Natural killer cell treated with Interleukin-12 subunit alpha and Interleukin-12 subunit beta and Interleukin-15 and Interleukin-18, amount 100 ng/mL, for 72 hours (primary cell): ENCODE measurements around the gene ZNF521. TPM values are rescaled to one million over a fixed set of nuclear protein-coding genes. Genes with fewer than 3 reads are reported as not detected.
A peak's percentile ranks its signal among the peaks of the same experiment; 100 is the strongest.

Experiments
- ATAC-seq, 2 donors: fragments of 150-1000 bp; cut with Tn5 transposase in 1 of 2; sonication (Bioruptor Pico), chemical (Tn5 transposase) in 1 of 2; 2 replicates each; pipeline ENCODE4 v1.10.0; 2021
- DNase-seq: peaks from one replicate; pipeline ENCODE4 v3.0.0; 2022; ENCODE audit warnings: low spot score
- H3K27ac Mint-ChIP-seq, 2 donors: 1 replicate in 1 of 2; 2 replicates in 1 of 2; pipeline ENCODE4 v1.8.0; 2022; ENCODE audit warnings: mixed read lengths in 2 of 2, mild to moderate bottlenecking in 1 of 2, moderate library complexity in 1 of 2
- H3K27me3 Mint-ChIP-seq, 2 donors: 1 replicate in 1 of 2; 2 replicates in 1 of 2; pipeline ENCODE4 v1.8.0; 2022; ENCODE audit warnings: mixed read lengths in 2 of 2
- H3K36me3 Mint-ChIP-seq: one replicate; pipeline ENCODE4 v1.8.0; 2022; ENCODE audit warnings: mixed read lengths
- H3K4me1 Mint-ChIP-seq, 2 donors: 1 replicate in 1 of 2; 2 replicates in 1 of 2; pipeline ENCODE4 v1.8.0; 2022; ENCODE audit warnings: low read depth in 2 of 2, mixed read lengths in 2 of 2, mild to moderate bottlenecking in 1 of 2
- H3K4me3 Mint-ChIP-seq: one replicate; pipeline ENCODE4 v1.8.0; 2022; ENCODE audit warnings: mixed read lengths
- H3K9me3 Mint-ChIP-seq: 2 replicates; pipeline ENCODE4 v1.8.0; 2022; ENCODE audit warnings: mixed read lengths
- total RNA-seq, 2 donors: library from RNA; stranded (reverse); gene quantifications; one replicate each; pipeline ENCODE4 v1.2.3, GENCODE V29; 2022

ZNF521 gene
- total RNA-seq, 2 donors from 2014 or later, result 1.8 TPM; not detected in 1

DNA sequence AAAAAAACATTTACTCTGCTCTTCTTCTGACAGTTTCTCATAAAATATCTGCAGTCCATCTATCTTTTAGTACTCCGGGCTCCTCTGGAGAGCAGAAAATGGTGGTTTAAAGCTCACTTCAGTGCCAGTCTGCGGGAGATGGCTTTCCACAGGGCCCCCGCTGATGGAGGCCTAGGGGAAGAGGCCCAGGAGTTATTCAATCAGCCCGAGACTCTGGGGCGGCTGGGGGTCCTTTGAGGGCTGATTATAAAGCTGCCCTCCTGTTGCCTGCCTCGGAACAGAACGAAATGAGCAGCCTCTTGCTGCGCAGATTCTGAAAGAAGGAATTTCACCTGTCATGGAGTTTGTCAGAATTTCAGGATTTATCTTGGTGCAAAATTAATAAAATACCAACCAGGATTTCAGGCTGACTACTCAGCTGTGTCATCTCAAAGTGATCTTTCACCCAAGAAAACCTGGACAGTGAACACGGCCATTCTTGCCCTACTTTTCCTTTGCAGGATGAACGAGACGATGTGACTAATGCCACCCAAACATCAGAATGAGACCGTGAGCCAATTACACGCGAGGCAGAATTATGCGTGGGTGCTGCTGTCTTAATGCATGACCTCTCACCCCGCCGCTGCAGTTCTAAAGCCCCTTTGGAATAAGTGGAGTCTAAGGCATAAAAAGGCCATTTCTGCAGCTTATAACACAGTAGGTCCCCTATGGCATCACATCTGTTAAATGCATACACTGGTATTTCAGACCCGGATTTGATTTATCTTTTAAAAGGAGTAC is 273.8 kb downstream of the ZNF521 start:
- Mint-ChIP-seq H3K36me3 (no peaks in the 10 kb centered on the region), H3K4me1 (no peaks in the 10 kb centered on the region), H3K27me3 (no peaks in the 10 kb centered on the region), H3K4me3 (no peak overlapping the region), H3K9me3 (no peaks in the 10 kb centered on the region), H3K27ac (no peak overlapping the region)
- DNase-seq, result no peak
- peak in 1 of 2 donors; percentile 28 for ATAC-seq

DNA sequence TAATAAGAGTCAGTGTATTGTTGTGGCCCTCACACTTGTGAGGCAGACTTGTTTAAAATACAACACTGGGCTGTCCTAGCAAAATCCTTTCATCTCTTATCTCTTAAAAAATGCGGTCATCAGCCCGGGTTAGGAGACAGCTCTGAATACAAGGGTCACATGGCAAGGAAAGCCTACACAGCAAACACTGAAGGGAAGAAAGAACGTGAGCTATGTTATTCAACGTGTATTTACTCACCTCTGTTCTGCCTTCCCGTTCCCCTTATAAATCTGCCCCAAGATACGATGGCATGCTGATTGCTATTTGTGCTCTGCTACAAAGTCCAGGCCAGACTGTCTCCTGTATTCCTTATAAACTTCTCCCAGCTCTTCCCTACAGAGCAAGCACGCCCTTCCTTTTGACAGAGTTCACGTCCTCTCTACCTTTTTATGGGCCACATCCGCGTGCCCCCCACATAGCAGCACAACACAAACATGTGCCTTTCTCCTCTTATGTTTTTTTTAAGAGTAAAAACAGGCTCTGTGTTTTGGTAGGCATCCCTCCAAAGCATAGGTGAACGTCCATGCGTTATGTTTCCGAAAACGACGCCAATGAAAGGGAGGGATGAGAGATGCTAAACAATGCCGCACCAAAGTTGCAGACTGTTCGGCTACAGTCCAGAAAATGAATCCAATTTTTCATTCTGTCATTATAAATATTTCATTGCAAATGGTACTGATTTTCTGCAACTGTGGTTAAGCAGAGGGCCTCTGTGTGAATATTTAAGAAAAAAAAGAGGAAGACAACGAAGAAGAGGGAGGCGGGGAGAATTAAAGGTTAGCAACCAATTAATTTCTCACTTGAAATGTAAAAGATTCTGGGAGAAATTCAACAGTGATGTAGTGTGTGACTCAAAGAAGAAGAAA is 274.7 kb downstream of the ZNF521 start:
- no peaks in the 10 kb centered on the region for H3K9me3 Mint-ChIP-seq
- no peaks in the 10 kb centered on the region for H3K27me3 Mint-ChIP-seq
- H3K36me3 Mint-ChIP-seq, result no peaks in the 10 kb centered on the region
- ATAC-seq (no peak), DNase-seq (no peak)
- no peak overlapping the region for H3K27ac Mint-ChIP-seq
- H3K4me1 Mint-ChIP-seq, result no peaks in the 10 kb centered on the region
- H3K4me3 Mint-ChIP-seq, result no peak overlapping the region

DNA sequence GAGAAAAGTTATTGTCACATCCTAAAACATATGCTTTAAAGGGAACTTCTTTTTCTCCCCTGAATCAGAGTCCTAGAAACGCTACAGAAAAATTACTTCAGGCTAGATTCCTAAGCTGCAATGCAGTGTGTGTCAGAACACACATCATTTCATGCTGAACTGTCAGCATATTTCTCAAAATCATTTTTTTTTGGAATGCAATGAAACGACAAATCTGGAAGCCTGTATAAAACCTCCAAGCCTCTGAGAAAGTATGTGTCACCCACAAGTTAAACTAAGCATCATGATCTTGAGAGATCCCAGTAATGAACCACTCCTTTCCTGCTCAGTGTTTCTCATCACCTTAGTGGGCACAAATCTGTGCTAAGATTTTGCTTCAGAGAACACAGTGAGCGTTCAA is 276.2 kb downstream of the ZNF521 start:
- ATAC-seq (no peak), DNase-seq (no peak)
- H3K9me3 Mint-ChIP-seq, result no peaks in the 10 kb centered on the region
- H3K27me3 Mint-ChIP-seq, result peaks cover 1 to 8% of the 10 kb centered on the region in 2 donors
- no peak overlapping the region for H3K4me3 Mint-ChIP-seq
- H3K27ac Mint-ChIP-seq, result no peak overlapping the region
- no peaks in the 10 kb centered on the region for H3K36me3 Mint-ChIP-seq
- H3K4me1 Mint-ChIP-seq, result no peaks in the 10 kb centered on the region

DNA sequence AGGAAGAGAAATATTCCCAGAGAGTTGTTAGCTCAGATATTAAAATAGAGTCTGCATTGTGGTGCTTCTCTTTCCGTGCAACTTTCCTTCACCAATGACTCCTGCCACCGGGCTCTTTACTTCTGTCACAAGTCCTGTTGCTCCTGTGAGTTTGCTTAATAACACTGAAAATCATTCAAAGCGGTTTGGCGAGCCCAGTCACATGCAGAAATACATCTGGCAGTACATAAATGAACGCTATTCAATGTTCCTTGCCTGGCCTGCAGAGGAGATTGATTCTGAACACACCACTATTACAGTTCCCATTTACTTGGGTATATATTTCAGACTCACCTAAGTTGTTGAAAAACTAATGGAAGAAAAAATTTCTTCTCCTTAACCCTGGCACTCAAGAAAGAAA is 276.6 kb downstream of the ZNF521 start:
- H3K9me3 Mint-ChIP-seq, result no peaks in the 10 kb centered on the region
- DNase-seq (no peak), ATAC-seq (no peak)
- H3K27me3 Mint-ChIP-seq, result peaks cover 3 to 8% of the 10 kb centered on the region in 2 donors
- no peak overlapping the region for H3K4me3 Mint-ChIP-seq
- no peaks in the 10 kb centered on the region for H3K36me3 Mint-ChIP-seq
- no peak overlapping the region for H3K27ac Mint-ChIP-seq
- no peaks in the 10 kb centered on the region for H3K4me1 Mint-ChIP-seq

DNA sequence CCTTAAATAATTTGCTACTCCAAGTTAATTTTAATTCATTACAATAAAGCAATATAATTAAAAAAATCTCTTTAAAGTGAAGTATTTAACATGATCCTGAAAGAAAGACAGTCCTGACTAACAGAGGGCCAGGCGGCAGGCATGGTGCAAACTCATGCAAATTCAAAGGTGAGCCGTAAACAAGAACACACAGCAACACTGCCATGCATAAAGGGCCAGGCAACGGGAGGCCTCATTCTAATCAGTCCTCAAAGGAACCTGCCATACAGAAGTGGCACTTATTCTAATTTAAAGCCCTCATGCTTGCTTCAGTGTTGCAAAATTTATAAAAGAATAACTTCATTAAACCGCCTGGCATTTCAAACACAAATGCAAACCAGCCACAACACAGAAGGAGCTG is 277.0 kb downstream of the ZNF521 start:
- no peak overlapping the region for H3K27ac Mint-ChIP-seq
- H3K4me1 Mint-ChIP-seq, result no peaks in the 10 kb centered on the region
- H3K36me3 Mint-ChIP-seq, result no peaks in the 10 kb centered on the region
- no peak for DNase-seq
- peaks cover 3 to 11% of the 10 kb centered on the region in 2 donors for H3K27me3 Mint-ChIP-seq
- H3K9me3 Mint-ChIP-seq, result no peaks in the 10 kb centered on the region
- H3K4me3 Mint-ChIP-seq, result no peak overlapping the region
- ATAC-seq, result no peak

DNA sequence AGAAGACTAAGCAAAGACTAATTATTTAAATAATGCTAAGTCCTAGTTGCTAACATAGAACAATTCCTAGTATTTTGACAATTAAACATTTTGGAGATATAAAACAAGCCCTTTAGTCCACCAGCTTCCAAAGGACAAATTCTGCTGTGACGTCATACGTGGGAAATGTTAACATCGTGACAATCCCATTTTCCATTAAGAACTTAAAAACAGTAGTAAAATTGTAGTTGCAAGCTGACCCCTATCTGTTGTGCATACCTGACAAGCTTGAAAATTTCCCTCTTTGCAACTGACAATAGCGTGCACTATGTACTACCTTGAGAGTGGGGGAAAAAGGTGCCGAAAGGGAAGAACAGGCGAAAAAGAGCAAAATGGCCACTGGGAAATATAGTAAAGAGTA is 279.8 kb downstream of the ZNF521 start:
- Mint-ChIP-seq H3K4me1 (no peaks in the 10 kb centered on the region), H3K27me3 (peaks cover 3 to 15% of the 10 kb centered on the region in 2 donors), H3K4me3 (no peak overlapping the region), H3K36me3 (no peaks in the 10 kb centered on the region), H3K9me3 (no peaks in the 10 kb centered on the region), H3K27ac (no peak overlapping the region)
- no peak for DNase-seq
- no peak for ATAC-seq

DNA sequence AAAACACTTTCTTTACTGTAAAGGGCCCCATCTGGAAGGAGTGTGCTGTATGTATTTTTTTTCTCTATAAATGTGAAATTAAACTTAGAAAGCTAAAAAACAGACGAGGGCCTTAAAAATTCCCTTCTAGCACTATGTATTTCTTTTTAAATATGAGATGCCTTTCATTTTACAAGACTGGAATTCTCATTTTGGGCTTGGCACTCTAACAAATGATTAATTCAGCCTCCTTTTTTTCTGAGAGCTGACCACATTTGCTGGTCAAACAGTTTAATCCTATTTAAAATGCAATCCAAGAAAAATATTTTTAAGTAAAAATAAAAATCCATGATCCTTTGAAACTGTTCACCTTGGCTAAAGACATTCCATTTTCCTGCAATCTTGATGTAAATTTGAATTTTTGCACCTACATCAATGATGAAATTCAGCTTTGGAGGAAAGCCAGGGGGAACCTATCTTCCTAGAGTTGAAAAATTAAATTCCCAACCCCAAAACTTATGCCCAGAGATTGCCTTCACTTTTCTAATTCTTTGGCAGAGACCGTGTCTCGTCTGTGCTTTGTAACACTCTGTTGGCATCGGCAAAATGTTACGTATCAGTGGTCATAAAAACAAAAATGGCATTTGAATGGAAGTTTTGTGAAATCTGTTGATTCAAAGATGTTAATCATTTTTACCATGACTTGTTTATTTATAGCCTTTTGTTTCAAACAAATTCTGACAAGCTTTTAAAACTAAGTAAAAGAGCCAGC is 284.5 kb downstream of the ZNF521 start:
- no peaks in the 10 kb centered on the region for H3K4me1 Mint-ChIP-seq
- DNase-seq, result no peak
- no peak overlapping the region for H3K27ac Mint-ChIP-seq
- H3K27me3 Mint-ChIP-seq, result peaks cover 3 to 15% of the 10 kb centered on the region in 2 donors
- no peak overlapping the region for H3K4me3 Mint-ChIP-seq
- no peaks in the 10 kb centered on the region for H3K9me3 Mint-ChIP-seq
- no peak for ATAC-seq
- H3K36me3 Mint-ChIP-seq, result no peaks in the 10 kb centered on the region

DNA sequence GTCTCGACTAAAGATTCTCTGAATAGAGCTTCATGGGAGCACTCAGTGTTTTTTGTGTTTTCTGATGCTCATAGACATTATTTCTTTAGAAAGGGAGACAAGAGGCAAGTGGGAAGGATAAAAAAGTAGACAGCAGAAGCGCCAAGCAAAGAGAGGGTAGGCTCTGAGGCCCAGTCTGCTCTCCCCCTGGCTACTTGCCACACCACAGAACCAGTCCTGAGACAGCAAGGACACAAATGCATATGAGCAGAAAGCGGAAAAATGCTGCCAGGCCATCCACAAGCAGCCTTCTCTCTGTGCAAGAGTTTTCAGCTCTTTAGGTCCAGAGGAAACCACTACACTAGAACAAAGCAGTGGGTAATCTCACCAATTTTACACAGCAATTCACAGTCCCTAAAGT is 285.4 kb downstream of the ZNF521 start:
- DNase-seq, result no peak
- Mint-ChIP-seq H3K27ac (no peak overlapping the region), H3K4me3 (no peak overlapping the region), H3K4me1 (no peaks in the 10 kb centered on the region), H3K36me3 (no peaks in the 10 kb centered on the region), H3K27me3 (peaks cover 3 to 10% of the 10 kb centered on the region in 2 donors), H3K9me3 (no peaks in the 10 kb centered on the region)
- no peak for ATAC-seq

DNA sequence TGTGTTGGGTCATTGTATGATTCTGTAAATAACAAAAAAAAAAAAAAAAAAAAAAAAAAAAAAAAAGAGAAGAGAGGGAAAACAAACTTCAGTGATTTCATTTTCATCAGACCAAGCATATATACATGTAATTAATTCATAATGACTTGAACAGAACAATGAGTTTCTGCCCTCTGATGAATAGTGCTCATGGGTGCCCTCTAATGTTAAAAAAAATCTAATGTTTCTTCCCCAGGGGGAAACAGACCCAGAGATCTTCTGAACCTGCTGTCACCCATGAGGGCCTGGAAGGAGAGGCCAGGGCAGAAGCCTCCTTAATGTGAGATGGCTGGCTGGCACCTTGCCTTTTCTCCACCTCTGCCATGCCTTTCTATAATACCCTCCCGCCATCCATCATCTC is 289.2 kb downstream of the ZNF521 start:
- no peaks in the 10 kb centered on the region for H3K36me3 Mint-ChIP-seq
- H3K27ac Mint-ChIP-seq, result no peak overlapping the region
- ATAC-seq (no peak), DNase-seq (no peak)
- H3K4me3 Mint-ChIP-seq, result no peak overlapping the region
- no peaks in the 10 kb centered on the region for H3K9me3 Mint-ChIP-seq
- H3K4me1 Mint-ChIP-seq, result no peaks in the 10 kb centered on the region
- H3K27me3 Mint-ChIP-seq, result no peaks in the 10 kb centered on the region

DNA sequence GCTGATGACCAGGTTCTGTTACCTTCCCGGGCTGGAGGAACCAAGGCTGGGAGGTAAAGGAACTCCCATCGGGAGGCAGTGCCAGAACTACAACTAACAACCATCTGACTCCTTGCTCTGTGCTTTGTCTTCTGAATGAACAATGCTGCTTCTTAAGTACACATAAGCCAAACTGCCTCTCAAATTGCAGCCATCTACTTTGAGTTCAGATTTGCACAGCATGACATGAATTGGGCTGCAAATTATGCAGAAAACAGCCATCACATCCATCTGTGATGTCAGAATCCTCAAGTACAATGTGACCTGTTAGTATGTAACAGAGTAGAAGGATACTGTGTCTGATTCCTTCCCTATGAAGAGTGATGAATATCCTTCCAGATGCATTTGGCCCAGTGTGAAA is 290.6 kb downstream of the ZNF521 start:
- H3K27me3 Mint-ChIP-seq, result no peaks in the 10 kb centered on the region
- ATAC-seq, result no peak
- H3K4me3 Mint-ChIP-seq, result no peak overlapping the region
- H3K36me3 Mint-ChIP-seq, result no peaks in the 10 kb centered on the region
- H3K9me3 Mint-ChIP-seq, result no peaks in the 10 kb centered on the region
- DNase-seq, result no peak
- no peaks in the 10 kb centered on the region for H3K4me1 Mint-ChIP-seq
- H3K27ac Mint-ChIP-seq, result no peak overlapping the region

DNA sequence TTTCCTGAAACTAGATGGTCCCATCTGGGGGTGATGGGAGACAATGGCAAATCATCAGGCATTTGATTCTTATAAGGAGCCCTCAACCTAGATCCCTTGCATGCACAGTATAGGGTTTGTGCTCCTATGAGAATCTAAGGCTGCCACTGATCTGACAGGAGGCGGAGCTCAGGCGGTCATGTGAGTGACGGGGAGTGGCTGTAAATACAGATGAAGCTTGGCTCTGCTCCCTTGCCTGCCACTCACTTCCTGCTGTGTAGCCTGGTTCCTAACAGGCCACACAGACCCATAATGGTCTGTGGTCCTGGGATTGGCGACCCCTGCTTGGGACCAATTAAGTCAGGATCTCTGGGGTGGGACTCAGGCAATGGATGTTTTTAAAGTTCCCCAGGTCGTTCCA is 293.4 kb downstream of the ZNF521 start:
- Mint-ChIP-seq H3K36me3 (no peaks in the 10 kb centered on the region), H3K27me3 (no peaks in the 10 kb centered on the region), H3K9me3 (no peaks in the 10 kb centered on the region), H3K4me1 (no peaks in the 10 kb centered on the region), H3K4me3 (no peak overlapping the region), H3K27ac (no peak overlapping the region)
- ATAC-seq, result no peak
- DNase-seq, result no peak

DNA sequence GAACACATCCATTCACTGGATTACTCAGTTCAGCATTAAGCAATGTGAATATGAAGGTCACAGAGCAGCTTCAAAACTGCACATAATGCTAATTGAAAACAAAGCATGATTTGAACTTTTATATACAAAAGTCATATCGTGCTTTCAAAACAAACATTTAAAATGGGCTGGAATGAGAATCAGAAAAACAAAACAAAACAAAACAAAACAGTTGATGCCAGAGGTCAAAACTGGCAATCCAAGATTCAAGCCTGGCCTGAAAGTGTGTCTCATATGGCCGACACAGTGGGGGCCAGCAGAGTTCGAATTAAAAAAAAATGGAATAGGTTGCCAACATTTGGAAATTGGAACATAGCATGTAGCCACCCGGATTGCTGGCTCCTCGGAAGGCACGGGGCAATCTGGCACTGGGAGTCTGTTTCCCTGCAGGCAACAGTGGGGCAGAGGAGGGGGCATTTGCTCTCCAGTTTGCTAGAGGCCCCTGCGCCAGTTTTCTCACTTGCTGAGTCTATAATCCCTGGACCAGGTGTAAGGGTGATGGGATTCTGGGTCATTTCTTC is 294.4 kb downstream of the ZNF521 start:
- Mint-ChIP-seq H3K27me3 (no peaks in the 10 kb centered on the region), H3K4me3 (no peak overlapping the region), H3K4me1 (no peaks in the 10 kb centered on the region), H3K36me3 (no peaks in the 10 kb centered on the region), H3K9me3 (no peaks in the 10 kb centered on the region), H3K27ac (no peak overlapping the region)
- no peak for ATAC-seq
- DNase-seq, result no peak

DNA sequence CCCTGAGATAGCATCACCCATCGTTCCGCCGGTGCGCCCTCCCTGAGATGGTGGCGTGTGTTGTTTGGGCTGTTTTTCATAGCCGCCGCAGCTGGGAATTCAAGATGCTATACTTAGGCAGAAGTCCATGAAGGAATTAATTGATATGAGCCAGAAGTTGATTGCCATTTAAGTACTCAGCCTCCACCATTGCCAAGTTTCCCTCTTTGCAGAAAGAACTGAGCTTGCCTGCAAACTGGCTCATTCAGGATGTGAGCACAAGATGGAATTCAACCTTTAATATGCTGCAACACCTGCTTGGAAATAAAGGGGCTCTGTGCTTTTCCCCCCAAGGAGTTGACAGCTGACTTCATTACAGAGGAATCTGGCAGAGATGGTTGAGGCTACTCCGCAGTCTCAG is 295.5 kb downstream of the ZNF521 start:
- Mint-ChIP-seq H3K9me3 (no peaks in the 10 kb centered on the region), H3K36me3 (no peaks in the 10 kb centered on the region), H3K4me1 (no peaks in the 10 kb centered on the region), H3K4me3 (no peak overlapping the region), H3K27ac (no peak overlapping the region), H3K27me3 (no peaks in the 10 kb centered on the region)
- no peak for ATAC-seq
- no peak for DNase-seq
